Astrocyte (in vitro differentiated cells and primary cell): Measurements from ENCODE around the gene STAP1. TPM values are rescaled to one million over a fixed set of nuclear protein-coding genes. Genes with fewer than 3 reads are reported as not detected.

Experiments
- DNase-seq: peaks from one replicate; pipeline ENCODE4 v3.0.0-alpha.2; 2010; ENCODE audit warnings: low read depth
- FAIRE-seq: peaks from 2 replicates; lab custom pipeline; 2011; peaks lifted over from hg19 to GRCh38; lab: Jason Lieb, UNC
- H2AFZ ChIP-seq: 2 replicates; pipeline ENCODE4 v1.6.0; 2012; ENCODE audit warnings: low read depth, low read length, inconsistent platforms
- H3K27ac ChIP-seq: 2 replicates; pipeline ENCODE4 v1.5.1; 2011; ENCODE audit warnings: low read depth, low read length, inconsistent platforms
- H3K27me3 ChIP-seq: 2 replicates; pipeline ENCODE4 v1.6.0; 2011; ENCODE audit warnings: low read length, inconsistent platforms; ENCODE audit not compliant: insufficient read depth
- H3K36me3 ChIP-seq: 2 replicates; pipeline ENCODE4 v1.5.1; 2011; ENCODE audit warnings: low read length, inconsistent platforms; ENCODE audit not compliant: insufficient read depth
- H3K4me1 ChIP-seq: 2 replicates; pipeline ENCODE4 v1.5.1; 2011; ENCODE audit warnings: low read length, inconsistent platforms; ENCODE audit not compliant: insufficient read depth
- H3K4me2 ChIP-seq: 2 replicates; pipeline ENCODE4 v1.6.0; 2012; ENCODE audit warnings: low read length, inconsistent platforms
- H3K4me3 ChIP-seq: 2 replicates; pipeline ENCODE4 v1.5.1; 2011; ENCODE audit warnings: low read depth, mild to moderate bottlenecking, low read length, inconsistent platforms; ENCODE audit not compliant: insufficient read depth
- H3K79me2 ChIP-seq: 2 replicates; pipeline ENCODE4 v1.6.0; 2012; ENCODE audit warnings: mild to moderate bottlenecking, low read length, inconsistent platforms; ENCODE audit not compliant: insufficient read depth
- H3K9ac ChIP-seq: 2 replicates; pipeline ENCODE4 v1.6.0; 2012; ENCODE audit warnings: mild to moderate bottlenecking, low read length, inconsistent platforms
- H3K9me3 ChIP-seq: 2 replicates; pipeline ENCODE4 v1.5.1; 2012; ENCODE audit warnings: low read depth, mild to moderate bottlenecking, low read length, inconsistent platforms; ENCODE audit not compliant: insufficient read depth
- H4K20me1 ChIP-seq: 2 replicates; pipeline ENCODE4 v1.6.0; 2012; ENCODE audit warnings: low read length, inconsistent platforms; ENCODE audit not compliant: insufficient read depth
- H3K27ac Mint-ChIP-seq: one replicate; pipeline ENCODE4 v1.8.0; 2021; ENCODE audit warnings: mild to moderate bottlenecking, mixed read lengths; ENCODE audit not compliant: unreplicated experiment
- H3K27me3 Mint-ChIP-seq: one replicate; pipeline ENCODE4 v1.8.0; 2021; ENCODE audit warnings: low read depth, mixed read lengths; ENCODE audit not compliant: unreplicated experiment
- H3K36me3 Mint-ChIP-seq: one replicate; pipeline ENCODE4 v1.8.0; 2021; ENCODE audit warnings: low read depth, mixed read lengths; ENCODE audit not compliant: unreplicated experiment
- H3K4me1 Mint-ChIP-seq: one replicate; pipeline ENCODE4 v1.8.0; 2021; ENCODE audit warnings: low read depth, mixed read lengths; ENCODE audit not compliant: unreplicated experiment
- H3K4me3 Mint-ChIP-seq: one replicate; pipeline ENCODE4 v1.8.0; 2021; ENCODE audit warnings: mild to moderate bottlenecking, moderate library complexity, mixed read lengths; ENCODE audit not compliant: unreplicated experiment
- H3K9me3 Mint-ChIP-seq: one replicate; pipeline ENCODE4 v1.8.0; 2021; ENCODE audit warnings: mild to moderate bottlenecking, mixed read lengths; ENCODE audit not compliant: unreplicated experiment
- CTCF ChIP-seq: IDR thresholded peaks from 2 replicates; pipeline ENCODE4 v1.5.1; 2011; ENCODE audit warnings: low read depth, mild to moderate bottlenecking, inconsistent platforms, low read length, moderate library complexity; ENCODE audit not compliant: insufficient read depth
- EZH2 ChIP-seq: IDR thresholded peaks from 2 replicates; pipeline ENCODE4 v1.6.1; 2012; ENCODE audit warnings: mild to moderate bottlenecking, low read length, inconsistent platforms; ENCODE audit not compliant: insufficient read depth
- total RNA-seq: library from RNA; stranded (reverse); gene quantifications from 2 replicates; pipeline ENCODE4 v1.2.1, GENCODE V29; 2021

Gene STAP1
- total RNA-seq, 1 donor from 2014 or later = not detected

GRCh38 chr4:67575232-67576058, 16.9 kb downstream of the STAP1 start:
- no peaks in the 10 kb centered on the region for H3K9me3 Mint-ChIP-seq
- H3K27ac ChIP-seq = no peak overlapping the region
- H3K9ac ChIP-seq = no peak overlapping the region
- H3K4me3 Mint-ChIP-seq = no peak overlapping the region
- no peaks in the 10 kb centered on the region for H3K27me3 ChIP-seq
- H3K4me1 Mint-ChIP-seq = no peaks in the 10 kb centered on the region
- TF ChIP-seq CTCF = no peak
- TF ChIP-seq EZH2 = no peak
- no peak overlapping the region for H3K4me2 ChIP-seq
- H3K79me2 ChIP-seq = no peaks in the 10 kb centered on the region
- DNase-seq (no peak), FAIRE-seq (no peak)
- H3K36me3 ChIP-seq = no peaks in the 10 kb centered on the region
- no peaks in the 10 kb centered on the region for H3K27me3 Mint-ChIP-seq
- no peak overlapping the region for H3K4me3 ChIP-seq
- H3K27ac Mint-ChIP-seq = no peak overlapping the region
- no peak overlapping the region for H2AFZ ChIP-seq
- H3K4me1 ChIP-seq = no peaks in the 10 kb centered on the region
- no peaks in the 10 kb centered on the region for H3K36me3 Mint-ChIP-seq
- H3K9me3 ChIP-seq = no peaks in the 10 kb centered on the region
- no peaks in the 10 kb centered on the region for H4K20me1 ChIP-seq

GRCh38 chr4:67576059-67576466, 17.5 kb downstream of the STAP1 start:
- H3K36me3 Mint-ChIP-seq = no peaks in the 10 kb centered on the region
- FAIRE-seq (no peak), DNase-seq (no peak)
- H3K4me3 Mint-ChIP-seq = no peak overlapping the region
- Histone ChIP-seq H3K79me2 (no peaks in the 10 kb centered on the region), H3K36me3 (no peaks in the 10 kb centered on the region), H3K9me3 (no peaks in the 10 kb centered on the region), H3K27ac (no peak overlapping the region), H3K4me2 (no peak overlapping the region), H4K20me1 (no peaks in the 10 kb centered on the region), H3K27me3 (no peaks in the 10 kb centered on the region), H3K9ac (no peak overlapping the region), H3K4me3 (no peak overlapping the region), H3K4me1 (no peaks in the 10 kb centered on the region), H2AFZ (no peak overlapping the region)
- H3K9me3 Mint-ChIP-seq = no peaks in the 10 kb centered on the region
- H3K4me1 Mint-ChIP-seq = no peaks in the 10 kb centered on the region
- no peak overlapping the region for H3K27ac Mint-ChIP-seq
- TF ChIP-seq EZH2 = no peak
- no peak for TF ChIP-seq CTCF
- H3K27me3 Mint-ChIP-seq = no peaks in the 10 kb centered on the region

DNA sequence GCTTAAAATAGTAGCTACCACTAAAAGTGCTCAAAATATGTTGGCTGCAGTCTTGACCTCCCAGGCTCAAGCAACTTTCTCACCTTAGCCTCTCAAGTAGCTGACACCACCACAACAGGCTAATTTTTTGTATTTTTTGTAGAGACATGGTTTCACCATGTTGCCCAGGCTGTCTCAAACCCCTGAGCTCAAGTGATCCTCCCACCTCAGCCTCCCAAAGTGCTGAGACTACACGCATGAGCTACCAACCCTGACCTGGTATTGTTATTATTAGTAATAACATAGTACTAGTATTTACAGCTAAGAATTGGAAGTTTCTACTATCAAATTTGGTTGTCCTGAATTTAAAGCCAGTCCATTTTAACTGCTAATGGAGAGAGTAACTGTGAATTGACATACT, 18.0 kb downstream of the STAP1 start:
- Histone ChIP-seq H2AFZ (no peak overlapping the region), H3K9ac (no peak overlapping the region), H3K4me3 (no peak overlapping the region), H3K79me2 (no peaks in the 10 kb centered on the region), H3K9me3 (no peaks in the 10 kb centered on the region), H3K4me2 (no peak overlapping the region), H3K36me3 (no peaks in the 10 kb centered on the region), H3K27me3 (no peaks in the 10 kb centered on the region), H4K20me1 (no peaks in the 10 kb centered on the region), H3K4me1 (no peaks in the 10 kb centered on the region), H3K27ac (no peak overlapping the region)
- no peak for TF ChIP-seq EZH2
- no peak for TF ChIP-seq CTCF
- no peak overlapping the region for H3K27ac Mint-ChIP-seq
- no peak overlapping the region for H3K4me3 Mint-ChIP-seq
- H3K36me3 Mint-ChIP-seq = no peaks in the 10 kb centered on the region
- DNase-seq (no peak), FAIRE-seq (no peak)
- no peaks in the 10 kb centered on the region for H3K9me3 Mint-ChIP-seq
- no peaks in the 10 kb centered on the region for H3K27me3 Mint-ChIP-seq
- H3K4me1 Mint-ChIP-seq = peaks cover 1% of the 10 kb centered on the region
